Spleen (tissue), 7 donors: ENCODE measurements around the gene SAFB2.

ENCODE experiments used
- CTCF ChIP-seq, 11 experiments: fragments of 200-600 bp in 7 of 11; fragments of 450-650 bp in 4 of 11; sonication (generic) in 4 of 11; IDR thresholded peaks in 8 of 11; conservative IDR thresholded peaks in 3 of 11; 1 replicate in 7 of 11; 2 replicates in 4 of 11; pipeline versions ENCODE4 v1.4.0 to v1.8.0; 2016 to 2021; ENCODE audit warnings: antibody characterized with exemption in 11 of 11, inconsistent platforms in 4 of 11, mild to moderate bottlenecking in 1 of 11
- POLR2A ChIP-seq, 3 donors: fragments of 450-650 bp; IDR thresholded peaks; one replicate each; pipeline ENCODE4 v1.5.1; 2017; ENCODE audit warnings: antibody characterized with exemption in 3 of 3, mild to moderate bottlenecking in 1 of 3
- donor health status: DM: no; HTN: no; CAD: no; lungs with moderate emphysema.
- donor health status: DM: no; HTN: no; CAD: no.
- donor health status: DM: no; HTN: no; CAD: no.

GRCh38 chr19:5541456-5541855, 81.1 kb downstream of the SAFB2 start:
- no peak for TF ChIP-seq CTCF (IDR thresholded peaks at IDR 0.05 in 8 of 11, conservative IDR thresholded peaks at IDR 0.05 in 3 of 11)
- TF ChIP-seq POLR2A (IDR thresholded peaks at IDR 0.05): no peak
